ENCODE measurements around the gene LRP8. TPM values are rescaled to one million over a fixed set of nuclear protein-coding genes. Genes with fewer than 3 reads are reported as not detected.
A peak's percentile ranks its signal among the peaks of the same experiment; 100 is the strongest.

Gene LRP8
- total and polyA plus RNA-seq, 9 of the 15 experiments (the other 6 are each of a cell fraction or from before 2014, with no cell fraction given) = 7.1 to 56.1 (median 31.3) TPM

GRCh38 chr1:53288002-53288789 is 39.7 kb downstream of the LRP8 start:
- in situ Hi-C loops (cut with MboI) (no loop called here), intact Hi-C loops (cut with micrococcal nuclease) (no loop called here)
- Histone ChIP-seq H3K4me3 (no peak overlapping the region), H2AFZ (ENCODE audit: low read depth, low read length) (no peak overlapping the region), H3K36me3 (ENCODE audit: control insufficient read depth, insufficient read depth, low read length) (peaks cover 83% of the 10 kb centered on the region; the same call in 2 of the 3 replicates), H4K20me1 (replicated peaks; ENCODE audit: control insufficient read depth, insufficient read depth, low read length) (peaks cover under 1% of the 10 kb centered on the region; the same call in 1 of the 2 replicates), H3K9ac (ENCODE audit: insufficient read depth in 1 of 2, low read depth in 2 of 2, low read length in 2 of 2) (no peak overlapping the region), H3K27ac (ENCODE audit: extremely low read depth, low read depth, low read length) (no peak overlapping the region), H3K27me3 (ENCODE audit: control insufficient read depth in 2 of 2, insufficient read depth in 2 of 2, low read length in 2 of 2) (no peaks in the 10 kb centered on the region), H3K79me2 (ENCODE audit: control insufficient read depth, insufficient read depth, low read length) (peaks cover 3% of the 10 kb centered on the region; the same call in 1 of the 3 replicates), H3K9me1 (ENCODE audit: control insufficient read depth, insufficient read depth, low read length) (no peaks in the 10 kb centered on the region), H3K4me1 (replicated peaks in 1 of 2; ENCODE audit: control insufficient read depth in 2 of 2, insufficient read depth in 2 of 2, low read length in 2 of 2) (peaks cover 5% of the 10 kb centered on the region in 2 experiments; a peak in 3 of 5 replicates), H3K4me2 (ENCODE audit: insufficient read depth, low read length) (no peak overlapping the region), H3K9me3 (replicated peaks; ENCODE audit: control insufficient read depth, insufficient read depth, low read depth, low read length) (no peaks in the 10 kb centered on the region)
- DNase-seq (ENCODE audit: extremely low read depth in 1 of 4, low spot score in 3 of 4) (no peak), FAIRE-seq (no peak), ATAC-seq (no peak)
- WGBS (ENCODE audit: insufficient coverage, low coverage, missing lambda C conversion rate) = 85% methylated on average over 15 of the region's 18 CpGs
- BruUV-seq (replicated peaks) = no TSS peak
- ChIA-PET POLR2A (interaction anchor here (0.7 to 1.2 kb wide), 4 partner anchors 8 to 99 kb away, joined by 4 to 5 read pairs (median 4); no protein-coding TSS in a partner anchor), CTCF (ENCODE audit: low intra/inter-chr PET ratio) (no interaction called here)
- TF ChIP-seq ZFP36 (IDR thresholded peaks at IDR 0.05; ENCODE audit: low read depth, low read length, partially characterized antibody) = no peak
- peak; percentile 48; the same call in 1 of the 2 replicates for TF ChIP-seq RFX1 (IDR thresholded peaks at IDR 0.05)
- TF ChIP-seq HNRNPH1 (optimal IDR thresholded peaks at IDR 0.05; ENCODE audit: low read depth, low read length) = no peak
- no peak for TF ChIP-seq ZNF140 (CRISPR knock-in tag; IDR thresholded peaks at IDR 0.05)
- TF ChIP-seq KLF13 (tag; IDR thresholded peaks at IDR 0.05; ENCODE audit: borderline replicate concordance, low read depth) = peak; percentile 57; the same call in 1 of the 2 replicates
- TF ChIP-seq ZNF551 (CRISPR knock-in tag; IDR thresholded peaks at IDR 0.05) = no peak

Measured in K562 (cell line).